H9 (cell line): ENCODE results near the gene FXYD6. TPM values are rescaled to one million over a fixed set of nuclear protein-coding genes. Genes with fewer than 3 reads are reported as not detected.

Experiments used
- DNase-seq: peaks from one replicate; pipeline ENCODE4 v3.0.0-alpha.2; 2017
- H2AFZ ChIP-seq: one replicate; pipeline ENCODE4 v1.6.1; 2013; ENCODE audit warnings: mild to moderate bottlenecking, low read length, control low read depth, moderate library complexity
- H2AK5ac ChIP-seq: 2 replicates; pipeline ENCODE4 v1.6.1; 2013; ENCODE audit warnings: low read length, control low read depth, mixed read lengths; ENCODE audit not compliant: insufficient read length
- H2BK120ac ChIP-seq: one replicate; pipeline ENCODE4 v1.6.1; 2013; ENCODE audit warnings: low read depth, mild to moderate bottlenecking, low read length, control low read depth, inconsistent platforms; ENCODE audit not compliant: poor library complexity, severe bottlenecking
- H2BK12ac ChIP-seq: 2 replicates; pipeline ENCODE4 v1.6.1; 2013; ENCODE audit warnings: low read length, control low read depth, mixed read lengths, low read depth; ENCODE audit not compliant: insufficient read length
- H2BK15ac ChIP-seq: 2 replicates; pipeline ENCODE4 v1.6.1; 2013; ENCODE audit warnings: low read depth, low read length, control low read depth
- H2BK20ac ChIP-seq: one replicate; pipeline ENCODE4 v1.6.1; 2013; ENCODE audit warnings: low read depth, mild to moderate bottlenecking, low read length, control low read depth, inconsistent platforms; ENCODE audit not compliant: poor library complexity, severe bottlenecking
- H2BK5ac ChIP-seq: 2 replicates; pipeline ENCODE4 v1.6.1; 2013; ENCODE audit warnings: low read length, control low read depth, mixed read lengths; ENCODE audit not compliant: insufficient read length
- H3K14ac ChIP-seq: 2 replicates; pipeline ENCODE4 v1.6.1; 2013; ENCODE audit warnings: low read length, control low read depth; ENCODE audit not compliant: insufficient read depth
- H3K18ac ChIP-seq: 2 replicates; pipeline ENCODE4 v1.6.1; 2013; ENCODE audit warnings: low read depth, mild to moderate bottlenecking, mixed read lengths, low read length, control low read depth; ENCODE audit not compliant: insufficient read length
- H3K23ac ChIP-seq: 2 replicates; pipeline ENCODE4 v1.6.1; 2013; ENCODE audit warnings: low read length, control low read depth, mixed read lengths, low read depth; ENCODE audit not compliant: insufficient read length
- H3K23me2 ChIP-seq: 2 replicates; pipeline ENCODE4 v1.6.1; 2013; ENCODE audit warnings: low read depth, mild to moderate bottlenecking, mixed read lengths, low read length, control low read depth; ENCODE audit not compliant: insufficient read length, poor library complexity, severe bottlenecking
- H3K27ac ChIP-seq: 2 replicates; pipeline ENCODE4 v1.5.1; 2013; ENCODE audit warnings: low read length, control low read depth, mixed read lengths, low read depth; ENCODE audit not compliant: insufficient read length
- H3K27me3 ChIP-seq: 2 replicates; pipeline ENCODE4 v1.6.1; 2013; ENCODE audit warnings: low read length, control low read depth, inconsistent platforms; ENCODE audit not compliant: insufficient read depth
- H3K4ac ChIP-seq: 2 replicates; pipeline ENCODE4 v1.6.1; 2013; ENCODE audit warnings: low read depth, mild to moderate bottlenecking, control low read depth, inconsistent platforms, low read length, moderate library complexity
- H3K4me1 ChIP-seq: 2 replicates; pipeline ENCODE4 v1.6.1; 2013; ENCODE audit warnings: low read length, control low read depth, inconsistent platforms; ENCODE audit not compliant: insufficient read depth
- H3K4me2 ChIP-seq: 2 replicates; pipeline ENCODE4 v1.6.1; 2013; ENCODE audit warnings: low read length, control low read depth, mixed read lengths; ENCODE audit not compliant: insufficient read length, insufficient read depth
- H3K56ac ChIP-seq: 2 replicates; pipeline ENCODE4 v1.6.1; 2013; ENCODE audit warnings: low read depth, mild to moderate bottlenecking, mixed read lengths, low read length, control low read depth; ENCODE audit not compliant: insufficient read length
- H3K79me1 ChIP-seq: 2 replicates; pipeline ENCODE4 v1.6.1; 2013; ENCODE audit warnings: low read depth, mild to moderate bottlenecking, moderate library complexity, low read length, control low read depth, inconsistent platforms; ENCODE audit not compliant: insufficient read depth, poor library complexity, severe bottlenecking
- H3K79me2 ChIP-seq: 2 replicates; pipeline ENCODE4 v1.6.1; 2013; ENCODE audit warnings: low read length, control low read depth, inconsistent platforms; ENCODE audit not compliant: insufficient read depth
- H3K9ac ChIP-seq: 2 replicates; pipeline ENCODE4 v1.6.1; 2013; ENCODE audit warnings: low read length, control low read depth, mixed read lengths; ENCODE audit not compliant: insufficient read length; ENCODE audit errors: extremely low read depth
- H3K9me3 ChIP-seq: one replicate; pipeline ENCODE4 v1.6.1; 2013; ENCODE audit warnings: low read depth, low read length, inconsistent platforms; ENCODE audit not compliant: control insufficient read depth
- H3T11ph ChIP-seq: one replicate; pipeline ENCODE4 v1.6.1; 2013; ENCODE audit warnings: mild to moderate bottlenecking, low read length, control low read depth, inconsistent platforms
- H4K20me1 ChIP-seq: one replicate; pipeline ENCODE4 v1.6.1; 2013; ENCODE audit not compliant: control insufficient read depth, insufficient read length, insufficient read depth
- H4K5ac ChIP-seq: 2 replicates; pipeline ENCODE4 v1.6.1; 2013; ENCODE audit warnings: low read depth, mild to moderate bottlenecking, mixed read lengths, low read length, control low read depth; ENCODE audit not compliant: insufficient read length
- H4K8ac ChIP-seq: replicated peaks from 2 replicates; pipeline ENCODE4 v1.6.1; 2013; ENCODE audit warnings: low read length, control low read depth, mixed read lengths, low read depth; ENCODE audit not compliant: insufficient read length
- H4K91ac ChIP-seq: 2 replicates; pipeline ENCODE4 v1.6.1; 2013; ENCODE audit warnings: low read depth, mild to moderate bottlenecking, moderate library complexity, mixed read lengths, low read length, control low read depth; ENCODE audit not compliant: insufficient read length
- H3K27ac Mint-ChIP-seq, 3 experiments: 2 replicates in 2 of 3; 3 replicates in 1 of 3; pipeline ENCODE4 v1.8.0; 2020 to 2021; ENCODE audit warnings: mixed read lengths in 3 of 3, mild to moderate bottlenecking in 1 of 3, moderate library complexity in 1 of 3
- H3K27me3 Mint-ChIP-seq: 2 replicates; pipeline ENCODE4 v1.8.0; 2021; ENCODE audit warnings: low read depth, mild to moderate bottlenecking, moderate library complexity, mixed read lengths
- H3K36me3 Mint-ChIP-seq, 3 experiments: 2 replicates in 2 of 3; 3 replicates in 1 of 3; pipeline ENCODE4 v1.8.0; 2020 to 2021; ENCODE audit warnings: low read depth in 3 of 3, mixed read lengths in 3 of 3; ENCODE audit not compliant: insufficient read depth in 1 of 3
- H3K4me1 Mint-ChIP-seq, 2 experiments: 2 replicates each; pipeline ENCODE4 v1.8.0; 2020; ENCODE audit warnings: mixed read lengths in 2 of 2
- H3K4me3 Mint-ChIP-seq, 2 experiments: 2 replicates in 1 of 2; 3 replicates in 1 of 2; pipeline ENCODE4 v1.8.0; 2020 to 2021; ENCODE audit warnings: mild to moderate bottlenecking in 2 of 2, mixed read lengths in 2 of 2, moderate library complexity in 1 of 2
- H3K9me3 Mint-ChIP-seq, 2 experiments: 2 replicates in 1 of 2; 3 replicates in 1 of 2; pipeline ENCODE4 v1.8.0; 2020; ENCODE audit warnings: mild to moderate bottlenecking in 2 of 2, mixed read lengths in 2 of 2, moderate library complexity in 1 of 2
- WGBS: extraction: QIAGEN DNeasy Blood & Tissue Kit; methylation state at CpG from one replicate; pipeline ENCODE4 v1.1.7; 2013; ENCODE audit warnings: missing lambda C conversion rate, low lambda C conversion rate, mixed read lengths; ENCODE audit not compliant: insufficient read length; ENCODE audit errors: extremely low coverage; 5-methylcytosine and 5-hydroxymethylcytosine counted together
- total RNA-seq: library from RNA; stranded (reverse); gene quantifications from 2 replicates; pipeline ENCODE4 v1.2.1, GENCODE V29; 2021
- TF ChIP-seq, protein P1 (sequence below): fragments of 200-600 bp; sonication (generic); conservative IDR thresholded peaks from 3 replicates; pipeline ENCODE4 v1.8.0; 2021; ENCODE audit warnings: antibody characterized with exemption, mild to moderate bottlenecking

FXYD6 gene
- total RNA-seq, 1 experiment from 2014 or later, result 18.3 TPM

DNA sequence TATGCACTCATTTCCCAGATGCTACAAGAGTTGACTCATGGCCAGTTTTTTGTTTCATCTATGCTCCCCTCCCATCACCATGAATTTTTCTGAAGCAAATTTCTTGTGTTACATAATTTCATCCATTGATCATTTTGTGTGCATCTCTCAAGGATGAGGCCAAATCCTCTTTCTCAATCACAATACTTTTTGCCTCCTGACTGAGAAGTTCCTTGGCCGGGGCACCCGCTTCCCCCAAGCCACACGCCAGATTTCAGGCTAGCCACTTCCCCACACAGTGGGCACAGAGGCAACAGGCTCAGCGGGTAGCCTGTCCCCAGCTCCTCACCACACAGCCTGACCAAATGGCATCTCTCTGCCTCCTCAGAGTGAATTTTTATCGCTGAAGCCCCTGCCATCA lies 69.6 kb downstream of the FXYD6 start:
- no peak overlapping the region for H3K18ac ChIP-seq
- H2AK5ac ChIP-seq, result no peak overlapping the region
- no peaks in the 10 kb centered on the region for H3K79me2 ChIP-seq
- TF ChIP-seq, protein P1, sequence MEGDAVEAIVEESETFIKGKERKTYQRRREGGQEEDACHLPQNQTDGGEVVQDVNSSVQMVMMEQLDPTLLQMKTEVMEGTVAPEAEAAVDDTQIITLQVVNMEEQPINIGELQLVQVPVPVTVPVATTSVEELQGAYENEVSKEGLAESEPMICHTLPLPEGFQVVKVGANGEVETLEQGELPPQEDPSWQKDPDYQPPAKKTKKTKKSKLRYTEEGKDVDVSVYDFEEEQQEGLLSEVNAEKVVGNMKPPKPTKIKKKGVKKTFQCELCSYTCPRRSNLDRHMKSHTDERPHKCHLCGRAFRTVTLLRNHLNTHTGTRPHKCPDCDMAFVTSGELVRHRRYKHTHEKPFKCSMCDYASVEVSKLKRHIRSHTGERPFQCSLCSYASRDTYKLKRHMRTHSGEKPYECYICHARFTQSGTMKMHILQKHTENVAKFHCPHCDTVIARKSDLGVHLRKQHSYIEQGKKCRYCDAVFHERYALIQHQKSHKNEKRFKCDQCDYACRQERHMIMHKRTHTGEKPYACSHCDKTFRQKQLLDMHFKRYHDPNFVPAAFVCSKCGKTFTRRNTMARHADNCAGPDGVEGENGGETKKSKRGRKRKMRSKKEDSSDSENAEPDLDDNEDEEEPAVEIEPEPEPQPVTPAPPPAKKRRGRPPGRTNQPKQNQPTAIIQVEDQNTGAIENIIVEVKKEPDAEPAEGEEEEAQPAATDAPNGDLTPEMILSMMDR, result no peak
- Mint-ChIP-seq H3K27ac (no peak overlapping the region), H3K36me3 (no peaks in the 10 kb centered on the region), H3K4me1 (peaks cover 5 to 17% of the 10 kb centered on the region in 2 experiments), H3K4me3 (no peak overlapping the region), H3K9me3 (no peaks in the 10 kb centered on the region), H3K27me3 (peaks cover 43% of the 10 kb centered on the region)
- no peaks in the 10 kb centered on the region for H3K9me3 ChIP-seq
- H4K8ac ChIP-seq, result no peak overlapping the region
- H3K14ac ChIP-seq, result no peak overlapping the region
- no peaks in the 10 kb centered on the region for H4K20me1 ChIP-seq
- no peak overlapping the region for H2AFZ ChIP-seq
- H2BK5ac ChIP-seq, result no peak overlapping the region
- no peak overlapping the region for H3K4me2 ChIP-seq
- no peaks in the 10 kb centered on the region for H3K27me3 ChIP-seq
- no CpG with 5 or more reads among the region's 5 CpGs for WGBS
- no peak overlapping the region for H4K5ac ChIP-seq
- no peaks in the 10 kb centered on the region for H3K4me1 ChIP-seq
- no peak overlapping the region for H2BK120ac ChIP-seq
- no peak overlapping the region for H3K56ac ChIP-seq
- H2BK15ac ChIP-seq, result no peak overlapping the region
- H3K9ac ChIP-seq, result no peak overlapping the region
- no peak overlapping the region for H2BK12ac ChIP-seq
- no peaks in the 10 kb centered on the region for H3K23me2 ChIP-seq
- H3K23ac ChIP-seq, result no peak overlapping the region
- no peak overlapping the region for H3T11ph ChIP-seq
- DNase-seq, result no peak
- no peak overlapping the region for H2BK20ac ChIP-seq
- no peak overlapping the region for H3K27ac ChIP-seq
- H4K91ac ChIP-seq, result no peak overlapping the region
- H3K4ac ChIP-seq, result no peak overlapping the region
- H3K79me1 ChIP-seq, result no peaks in the 10 kb centered on the region
